Activated naive CD4-positive, alpha-beta T cell treated with anti-CD3 and anti-CD28 coated beads for 36 hours (primary cell): ENCODE data around the gene LZTR1. TPM values are rescaled to one million over a fixed set of nuclear protein-coding genes. Genes with fewer than 3 reads are reported as not detected.
A peak's percentile ranks its signal among the peaks of the same experiment; 100 is the strongest.
"Not testable (repeated sequence)": the region's sequence is repeated elsewhere in the genome, so short reads cannot be mapped to it uniquely, and the experiment has no call there.

Source experiments
- CTCF ChIA-PET: fragments of 350-600 bp; sonication (Branson Sonifier 250); formaldehyde crosslinking; loops from one replicate; lab custom pipeline; 2021; ENCODE audit warnings: antibody characterized with exemption; lab: Charles Lee
- DNase-seq: peaks from one replicate; pipeline ENCODE4 v3.0.0-alpha.2; 2020
- H3K27ac Mint-ChIP-seq: one replicate; pipeline ENCODE4 v1.8.0; 2021; ENCODE audit warnings: mild to moderate bottlenecking, mixed read lengths
- H3K27me3 Mint-ChIP-seq: one replicate; pipeline ENCODE4 v1.8.0; 2021; ENCODE audit warnings: low read depth, mixed read lengths
- H3K36me3 Mint-ChIP-seq: one replicate; pipeline ENCODE4 v1.8.0; 2021; ENCODE audit warnings: low read depth, mixed read lengths
- H3K4me1 Mint-ChIP-seq: one replicate; pipeline ENCODE4 v1.8.0; 2021; ENCODE audit warnings: low read depth, mixed read lengths
- H3K4me3 Mint-ChIP-seq: one replicate; pipeline ENCODE4 v1.8.0; 2021; ENCODE audit warnings: mild to moderate bottlenecking, moderate library complexity, mixed read lengths
- H3K9me3 Mint-ChIP-seq: one replicate; pipeline ENCODE4 v1.8.0; 2021; ENCODE audit warnings: mixed read lengths
- intact Hi-C: fragments of 100-400 bp; cut with micrococcal nuclease; formaldehyde crosslinking; loops from one replicate; pipeline ENCODE4 v1.15.1; 2023
- total RNA-seq, 2 experiments: library from RNA; stranded (reverse); gene quantifications; one replicate each; pipeline ENCODE4 v1.2.3, GENCODE V29; 2021

Gene LZTR1
- total RNA-seq, 2 experiments from 2014 or later = 23.1 to 27.4 TPM

DNA sequence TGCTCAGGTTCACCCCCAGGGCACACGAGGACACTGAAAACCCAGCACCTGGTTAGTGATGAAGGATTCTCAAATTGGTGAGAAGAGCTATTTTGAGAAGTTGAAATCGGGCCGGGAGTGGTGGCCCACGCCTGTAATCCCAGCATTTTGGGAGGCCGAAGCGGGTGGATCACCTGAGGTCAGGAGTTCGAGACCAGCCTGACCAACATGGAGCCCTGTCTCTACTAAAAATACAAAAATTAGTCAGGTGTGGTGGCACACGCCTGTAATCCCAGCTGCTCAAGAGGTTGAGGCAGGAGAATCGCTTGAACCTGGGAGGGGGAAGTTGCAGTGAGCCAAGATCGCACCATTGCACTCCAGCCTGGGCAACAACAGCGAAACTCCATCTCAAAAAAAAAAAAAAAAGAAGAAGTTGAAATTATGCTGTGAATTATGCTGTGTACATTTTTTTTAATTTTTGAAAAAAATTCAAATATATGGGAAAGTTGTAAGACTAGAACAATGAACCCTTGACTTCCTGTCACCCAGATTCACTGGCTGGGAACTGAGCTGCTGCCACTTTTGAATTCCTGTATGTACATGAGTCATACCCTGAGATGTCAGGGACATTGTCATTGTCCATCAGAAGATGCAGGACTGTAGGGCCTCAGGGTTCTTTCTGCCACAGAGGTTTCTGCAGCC lies 9.9 kb upstream of the LZTR1 start:
- H3K4me1 Mint-ChIP-seq, H3K4me3 Mint-ChIP-seq, H3K27me3 Mint-ChIP-seq, H3K36me3 Mint-ChIP-seq, DNase-seq, H3K27ac Mint-ChIP-seq, H3K9me3 Mint-ChIP-seq, intact Hi-C loops: not testable (repeated sequence)
- CTCF ChIA-PET = interaction anchor here (3.9 kb wide), 1 partner anchor 11 kb away, joined by 17 read pairs; no protein-coding TSS in a partner anchor

- CTCF ChIA-PET = interaction anchor here (3.9 kb wide), 1 partner anchor 12 kb away, joined by 17 read pairs; no protein-coding TSS in a partner anchor
- Mint-ChIP-seq H3K9me3 (peaks cover under 1% of the 10 kb centered on the region), H3K36me3 (no peaks in the 10 kb centered on the region), H3K4me3 (no peak overlapping the region), H3K27ac (no peak overlapping the region), H3K4me1 (no peaks in the 10 kb centered on the region), H3K27me3 (no peaks in the 10 kb centered on the region)
- intact Hi-C loops = no loop called here
- no peak for DNase-seq
Measured at GRCh38 chr22:20972933-20973577, 9.0 kb upstream of the LZTR1 start.

GRCh38 chr22:20973634-20974286 lies 8.3 kb upstream of the LZTR1 start:
- Mint-ChIP-seq H3K4me3 (no peak overlapping the region), H3K36me3 (no peaks in the 10 kb centered on the region), H3K27ac (no peak overlapping the region), H3K4me1 (no peaks in the 10 kb centered on the region), H3K27me3 (no peaks in the 10 kb centered on the region), H3K9me3 (peaks cover 7% of the 10 kb centered on the region)
- CTCF ChIA-PET = interaction anchor here (3.9 kb wide), 1 partner anchor 13 kb away, joined by 17 read pairs; no protein-coding TSS in a partner anchor
- DNase-seq = no peak
- intact Hi-C loops = no loop called here

- Mint-ChIP-seq H3K27ac (no peak overlapping the region), H3K4me3 (no peak overlapping the region), H3K27me3 (no peaks in the 10 kb centered on the region), H3K4me1 (peaks cover 5% of the 10 kb centered on the region), H3K9me3 (peaks cover 11% of the 10 kb centered on the region), H3K36me3 (no peaks in the 10 kb centered on the region)
- CTCF ChIA-PET = no interaction called here
- no peak for DNase-seq
- intact Hi-C loops = no loop called here
Measured at GRCh38 chr22:20974336-20974955, 7.7 kb upstream of the LZTR1 start.

- no peak overlapping the region for H3K27ac Mint-ChIP-seq
- H3K36me3 Mint-ChIP-seq = no peaks in the 10 kb centered on the region
- no peaks in the 10 kb centered on the region for H3K27me3 Mint-ChIP-seq
- intact Hi-C loops = no loop called here
- no peak overlapping the region for H3K4me3 Mint-ChIP-seq
- peaks cover 18% of the 10 kb centered on the region for H3K4me1 Mint-ChIP-seq
- DNase-seq = no peak
- H3K9me3 Mint-ChIP-seq = peaks cover 11% of the 10 kb centered on the region
- CTCF ChIA-PET = no interaction called here
Measured at GRCh38 chr22:20975541-20976290, 6.4 kb upstream of the LZTR1 start.

DNA sequence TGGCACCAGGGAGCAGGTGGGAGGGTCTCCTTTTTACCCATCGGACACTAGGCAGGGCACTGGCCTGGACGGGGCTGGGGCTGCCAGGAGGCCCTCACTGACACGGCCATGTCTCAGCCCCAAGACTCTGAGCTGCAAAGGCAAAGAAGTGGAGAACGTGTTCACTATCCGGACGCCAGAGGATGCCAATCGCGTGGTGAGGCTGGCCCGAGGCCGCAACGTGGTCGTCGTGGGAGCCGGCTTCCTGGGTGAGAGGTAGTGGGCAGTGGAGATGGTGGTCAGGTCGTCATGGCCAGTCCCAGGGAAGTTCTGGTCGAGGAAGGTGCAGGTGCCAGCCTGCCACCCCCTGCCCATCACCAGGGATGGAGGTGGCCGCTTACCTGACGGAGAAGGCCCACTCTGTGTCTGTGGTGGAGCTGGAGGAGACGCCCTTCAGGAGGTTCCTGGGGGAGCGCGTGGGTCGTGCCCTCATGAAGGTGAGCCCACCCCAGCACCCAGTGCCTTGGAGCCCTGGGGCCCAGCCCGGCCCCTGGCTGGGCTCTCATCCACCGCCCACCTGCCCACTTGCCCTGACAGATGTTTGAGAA lies 5.7 kb upstream of the LZTR1 start:
- no peak for DNase-seq
- Mint-ChIP-seq H3K36me3 (no peaks in the 10 kb centered on the region), H3K27ac (no peak overlapping the region), H3K27me3 (no peaks in the 10 kb centered on the region), H3K4me3 (no peak overlapping the region), H3K9me3 (peaks cover 11% of the 10 kb centered on the region), H3K4me1 (peaks cover 25% of the 10 kb centered on the region)
- CTCF ChIA-PET = no interaction called here
- intact Hi-C loops = no loop called here

GRCh38 chr22:20977019-20977418 lies 5.1 kb upstream of the LZTR1 start:
- Mint-ChIP-seq H3K27ac (no peak overlapping the region), H3K27me3 (no peaks in the 10 kb centered on the region), H3K4me3 (no peak overlapping the region), H3K9me3 (peaks cover 11% of the 10 kb centered on the region), H3K36me3 (no peaks in the 10 kb centered on the region), H3K4me1 (peaks cover 27% of the 10 kb centered on the region)
- intact Hi-C loops = no loop called here
- CTCF ChIA-PET = interaction anchor here (1.4 kb wide), 1 partner anchor 16 kb away, joined by 3 read pairs; no protein-coding TSS in a partner anchor
- DNase-seq = no peak

GRCh38 chr22:20977516-20978170 lies 4.5 kb upstream of the LZTR1 start:
- no peak overlapping the region for H3K4me3 Mint-ChIP-seq
- no peaks in the 10 kb centered on the region for H3K27me3 Mint-ChIP-seq
- CTCF ChIA-PET = interaction anchor here (0.6 to 1.4 kb wide), 2 partner anchors 16 to 128 kb away, joined by 3 read pairs; no protein-coding TSS in a partner anchor
- intact Hi-C loops = no loop called here
- H3K9me3 Mint-ChIP-seq = peaks cover 11% of the 10 kb centered on the region
- H3K36me3 Mint-ChIP-seq = peaks cover 2% of the 10 kb centered on the region
- DNase-seq = no peak
- H3K27ac Mint-ChIP-seq = no peak overlapping the region
- peaks cover 27% of the 10 kb centered on the region for H3K4me1 Mint-ChIP-seq

- Mint-ChIP-seq H3K9me3 (peaks cover 11% of the 10 kb centered on the region), H3K4me3 (no peak overlapping the region), H3K36me3 (peaks cover 2% of the 10 kb centered on the region), H3K27ac (no peak overlapping the region), H3K27me3 (no peaks in the 10 kb centered on the region), H3K4me1 (peaks cover 34% of the 10 kb centered on the region)
- CTCF ChIA-PET = interaction anchor here (0.6 kb wide), 2 partner anchors 103 to 129 kb away, joined by 3 read pairs; no protein-coding TSS in a partner anchor
- intact Hi-C loops = no loop called here
- no peak for DNase-seq
Measured at GRCh38 chr22:20978419-20978818, 3.7 kb upstream of the LZTR1 start.

DNA sequence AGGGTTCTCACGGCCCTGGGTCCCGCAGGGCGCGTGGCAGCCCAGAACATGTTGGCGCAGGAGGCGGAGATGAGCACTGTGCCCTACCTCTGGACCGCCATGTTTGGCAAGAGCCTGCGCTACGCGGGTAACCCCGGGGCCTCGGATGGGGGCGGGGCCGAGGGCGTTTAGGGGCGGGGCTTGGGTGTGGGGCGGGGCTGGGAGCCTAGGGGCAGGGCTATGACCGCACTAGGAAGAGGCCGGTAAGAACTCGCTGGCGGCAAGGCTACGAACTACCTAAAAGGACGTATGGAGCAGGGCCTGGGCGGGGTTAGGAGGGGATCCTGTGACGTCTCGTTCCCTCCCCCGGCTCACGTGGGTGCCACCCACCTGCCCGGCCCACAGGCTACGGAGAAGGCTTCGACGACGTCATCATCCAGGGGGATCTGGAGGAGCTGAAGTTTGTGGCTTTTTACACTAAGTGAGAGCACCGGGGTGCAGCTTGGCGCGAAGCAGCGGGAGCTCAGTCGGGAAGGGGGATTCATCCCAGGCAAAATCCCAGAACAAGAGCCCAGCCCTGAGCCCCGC lies 2.8 kb upstream of the LZTR1 start:
- CTCF ChIA-PET = interaction anchor here (0.7 to 1.5 kb wide), 2 partner anchors 42 to 124 kb away, joined by 3 to 4 read pairs; no protein-coding TSS in a partner anchor
- peaks cover 8% of the 10 kb centered on the region for H3K36me3 Mint-ChIP-seq
- peaks cover 11% of the 10 kb centered on the region for H3K9me3 Mint-ChIP-seq
- H3K27ac Mint-ChIP-seq = peak overlapping the region; percentile 63
- intact Hi-C loops = no loop called here
- H3K27me3 Mint-ChIP-seq = no peaks in the 10 kb centered on the region
- DNase-seq = peak; percentile 77
- H3K4me3 Mint-ChIP-seq = peak overlapping the region; percentile 58
- peaks cover 41% of the 10 kb centered on the region for H3K4me1 Mint-ChIP-seq
